ENCODE results near the gene MAGOH.
"Not testable (repeated sequence)": the region's sequence is repeated elsewhere in the genome, so short reads cannot be mapped to it uniquely, and the experiment has no call there.

MAGOH gene

GRCh38 chr1:53189061-53189460 lies 49.3 kb downstream of the MAGOH start:
- Histone ChIP-seq H3K36me3 (ENCODE audit: insufficient read depth, low read length) (no peaks in the 10 kb centered on the region), H3K27ac (no peak overlapping the region), H3K4me3 (no peak overlapping the region), H3K9ac (ENCODE audit: insufficient read length) (no peak overlapping the region), H3K9me3 (ENCODE audit: low read depth, low read length) (no peaks in the 10 kb centered on the region)
- TF ChIP-seq FOXP2 (optimal IDR thresholded peaks at IDR 0.05; ENCODE audit: control extremely low read depth, extremely low read length, insufficient read depth) (no peak), POLR2AphosphoS5 (IDR thresholded peaks at IDR 0.05; ENCODE audit: borderline replicate concordance, low read depth, low read length) (no peak), EZH2 (IDR thresholded peaks at IDR 0.05) (no peak)
- DNase-seq (ENCODE audit: low read depth, low spot score): no peak

GRCh38 chr1:53188099-53188498 lies 50.2 kb downstream of the MAGOH start:
- TF ChIP-seq FOXP2 (optimal IDR thresholded peaks at IDR 0.05; ENCODE audit: control extremely low read depth, extremely low read length, insufficient read depth) (no peak), POLR2AphosphoS5 (IDR thresholded peaks at IDR 0.05; ENCODE audit: borderline replicate concordance, low read depth, low read length) (no peak), EZH2 (IDR thresholded peaks at IDR 0.05) (no peak)
- no peak for DNase-seq (ENCODE audit: low read depth, low spot score)

GRCh38 chr1:53187401-53187800 lies 50.9 kb downstream of the MAGOH start:
- Histone ChIP-seq H3K36me3 (ENCODE audit: insufficient read depth, low read length) (no peaks in the 10 kb centered on the region), H3K9ac (ENCODE audit: insufficient read length) (no peak overlapping the region), H3K9me3 (ENCODE audit: low read depth, low read length) (no peaks in the 10 kb centered on the region), H3K4me3 (no peak overlapping the region), H3K27ac (no peak overlapping the region)
- DNase-seq (ENCODE audit: low read depth, low spot score): no peak
- no peak for TF ChIP-seq POLR2AphosphoS5 (IDR thresholded peaks at IDR 0.05; ENCODE audit: borderline replicate concordance, low read depth, low read length)
- no peak for TF ChIP-seq FOXP2 (optimal IDR thresholded peaks at IDR 0.05; ENCODE audit: control extremely low read depth, extremely low read length, insufficient read depth)
- TF ChIP-seq EZH2 (IDR thresholded peaks at IDR 0.05): no peak

More at GRCh38 chr1:53188099-53188498, 50.2 kb downstream of the MAGOH start:
- no peak overlapping the region for H3K27ac ChIP-seq
- no peak overlapping the region for H3K4me3 ChIP-seq
- no peaks in the 10 kb centered on the region for H3K9me3 ChIP-seq (ENCODE audit: low read depth, low read length)
- no peaks in the 10 kb centered on the region for H3K36me3 ChIP-seq (ENCODE audit: insufficient read depth, low read length)
- H3K9ac ChIP-seq (ENCODE audit: insufficient read length): no peak overlapping the region

- H3K36me3 ChIP-seq (ENCODE audit: insufficient read depth, low read length): no peaks in the 10 kb centered on the region
- no peaks in the 10 kb centered on the region for H3K9me3 ChIP-seq (ENCODE audit: low read depth, low read length)
- no peak for DNase-seq (ENCODE audit: low read depth, low spot score)
- H3K27ac ChIP-seq: no peak overlapping the region
- TF ChIP-seq EZH2 (IDR thresholded peaks at IDR 0.05): no peak
- H3K9ac ChIP-seq (ENCODE audit: insufficient read length): no peak overlapping the region
- no peak overlapping the region for H3K4me3 ChIP-seq
These were observed 51.8 kb downstream of the MAGOH start for GRCh38 chr1:53186533-53186932.

GRCh38 chr1:53185955-53186297 lies 52.4 kb downstream of the MAGOH start:
- H3K4me3 ChIP-seq; H3K27ac ChIP-seq; DNase-seq (ENCODE audit: low read depth, low spot score); H3K9ac ChIP-seq (ENCODE audit: insufficient read length); H3K9me3 ChIP-seq (ENCODE audit: low read depth, low read length); H3K36me3 ChIP-seq (ENCODE audit: insufficient read depth, low read length): not testable (repeated sequence)

- Histone ChIP-seq H3K36me3 (ENCODE audit: insufficient read depth, low read length) (no peaks in the 10 kb centered on the region), H3K4me3 (no peak overlapping the region), H3K27ac (no peak overlapping the region), H3K9me3 (ENCODE audit: low read depth, low read length) (no peaks in the 10 kb centered on the region), H3K9ac (ENCODE audit: insufficient read length) (no peak overlapping the region)
- no peak for DNase-seq (ENCODE audit: low read depth, low spot score)
- no peak for TF ChIP-seq EZH2 (IDR thresholded peaks at IDR 0.05)
- no peak for TF ChIP-seq POLR2AphosphoS5 (IDR thresholded peaks at IDR 0.05; ENCODE audit: borderline replicate concordance, low read depth, low read length)
- no peak for TF ChIP-seq FOXP2 (optimal IDR thresholded peaks at IDR 0.05; ENCODE audit: control extremely low read depth, extremely low read length, insufficient read depth)
These were observed 55.0 kb downstream of the MAGOH start for GRCh38 chr1:53183095-53183990.

GRCh38 chr1:53182716-53183094 lies 55.6 kb downstream of the MAGOH start:
- no peak for DNase-seq (ENCODE audit: low read depth, low spot score)
- Histone ChIP-seq H3K9me3 (ENCODE audit: low read depth, low read length) (no peaks in the 10 kb centered on the region), H3K9ac (ENCODE audit: insufficient read length) (no peak overlapping the region), H3K27ac (no peak overlapping the region), H3K36me3 (ENCODE audit: insufficient read depth, low read length) (no peaks in the 10 kb centered on the region), H3K4me3 (no peak overlapping the region)
- TF ChIP-seq FOXP2 (optimal IDR thresholded peaks at IDR 0.05; ENCODE audit: control extremely low read depth, extremely low read length, insufficient read depth) (no peak), POLR2AphosphoS5 (IDR thresholded peaks at IDR 0.05; ENCODE audit: borderline replicate concordance, low read depth, low read length) (no peak)

GRCh38 chr1:53182111-53182593 lies 56.2 kb downstream of the MAGOH start:
- TF ChIP-seq FOXP2 (optimal IDR thresholded peaks at IDR 0.05; ENCODE audit: control extremely low read depth, extremely low read length, insufficient read depth): no peak
- TF ChIP-seq POLR2AphosphoS5 (IDR thresholded peaks at IDR 0.05; ENCODE audit: borderline replicate concordance, low read depth, low read length): no peak
- TF ChIP-seq EZH2 (IDR thresholded peaks at IDR 0.05): no peak
- H3K36me3 ChIP-seq (ENCODE audit: insufficient read depth, low read length): no peaks in the 10 kb centered on the region
- no peak overlapping the region for H3K4me3 ChIP-seq
- peak; percentile 22 for DNase-seq (ENCODE audit: low read depth, low spot score)
- H3K27ac ChIP-seq: no peak overlapping the region
- no peak overlapping the region for H3K9ac ChIP-seq (ENCODE audit: insufficient read length)
- H3K9me3 ChIP-seq (ENCODE audit: low read depth, low read length): no peaks in the 10 kb centered on the region

GRCh38 chr1:53180951-53181350 lies 57.4 kb downstream of the MAGOH start:
- H3K4me3 ChIP-seq: no peak overlapping the region
- no peak overlapping the region for H3K27ac ChIP-seq
- H3K36me3 ChIP-seq (ENCODE audit: insufficient read depth, low read length): no peaks in the 10 kb centered on the region
- TF ChIP-seq EZH2 (IDR thresholded peaks at IDR 0.05) (no peak), POLR2AphosphoS5 (IDR thresholded peaks at IDR 0.05; ENCODE audit: borderline replicate concordance, low read depth, low read length) (no peak), FOXP2 (optimal IDR thresholded peaks at IDR 0.05; ENCODE audit: control extremely low read depth, extremely low read length, insufficient read depth) (no peak)
- DNase-seq (ENCODE audit: low read depth, low spot score): no peak
- H3K9ac ChIP-seq (ENCODE audit: insufficient read length): no peak overlapping the region
- no peaks in the 10 kb centered on the region for H3K9me3 ChIP-seq (ENCODE audit: low read depth, low read length)

All from SK-N-MC (cell line).